GM23338 (cell line): Measurements from ENCODE around the gene DNAJC17. TPM values are rescaled to one million over a fixed set of nuclear protein-coding genes. Genes with fewer than 3 reads are reported as not detected.

Experiments
- ATAC-seq: fragments of 200-7000 bp; cut with Tn5 transposase; 3 replicates; pipeline ENCODE4 v1.9.1; 2020
- DNase-seq: peaks from one replicate; pipeline ENCODE4 v3.0.0-alpha.2; 2015; ENCODE audit warnings: low spot score
- H2AFZ ChIP-seq: fragments of 200-600 bp; sonication (generic); 2 replicates; pipeline ENCODE4 v1.8.0; 2016; ENCODE audit warnings: antibody characterized with exemption, mild to moderate bottlenecking, moderate library complexity
- H3F3A ChIP-seq: fragments of 200-600 bp; sonication (generic); replicated peaks from 2 replicates; pipeline ENCODE4 v1.8.0; 2017; ENCODE audit warnings: antibody characterized with exemption, mixed run types, low read depth
- H3K27ac ChIP-seq: fragments of 200-600 bp; sonication (generic); 2 replicates; pipeline ENCODE4 v1.6.1; 2016; ENCODE audit warnings: low read depth
- H3K27me3 ChIP-seq: fragments of 200-600 bp; sonication (generic); 2 replicates; pipeline ENCODE4 v1.8.0; 2016; ENCODE audit warnings: mild to moderate bottlenecking, mixed run types, moderate library complexity; ENCODE audit not compliant: insufficient read depth
- H3K36me3 ChIP-seq: fragments of 200-600 bp; sonication (generic); 2 replicates; pipeline ENCODE4 v1.8.0; 2016; ENCODE audit warnings: mild to moderate bottlenecking; ENCODE audit not compliant: insufficient read depth
- H3K4me1 ChIP-seq: fragments of 200-600 bp; sonication (generic); 2 replicates; pipeline ENCODE4 v1.8.0; 2016; ENCODE audit warnings: mild to moderate bottlenecking, moderate library complexity; ENCODE audit not compliant: insufficient read depth
- H3K4me2 ChIP-seq: fragments of 200-600 bp; sonication (generic); 2 replicates; pipeline ENCODE4 v1.7.1; 2017; ENCODE audit warnings: mixed run types
- H3K4me3 ChIP-seq: fragments of 200-600 bp; sonication (generic); 2 replicates; pipeline ENCODE4 v1.6.1; 2016; ENCODE audit warnings: mixed run types
- H3K79me2 ChIP-seq: fragments of 200-600 bp; sonication (generic); replicated peaks from 2 replicates; pipeline ENCODE4 v1.8.0; 2017; ENCODE audit warnings: mild to moderate bottlenecking; ENCODE audit not compliant: insufficient read depth
- H3K9me2 ChIP-seq: fragments of 200-600 bp; sonication (generic); 2 replicates; pipeline ENCODE4 v1.8.0; 2017; ENCODE audit not compliant: insufficient read depth
- H4K20me1 ChIP-seq: fragments of 200-600 bp; sonication (generic); replicated peaks from 2 replicates; pipeline ENCODE4 v1.8.0; 2017; ENCODE audit warnings: mild to moderate bottlenecking; ENCODE audit not compliant: insufficient read depth
- H3K27ac Mint-ChIP-seq: 2 replicates; pipeline ENCODE4 v1.8.0; 2020; ENCODE audit warnings: inconsistent platforms, mild to moderate bottlenecking, moderate library complexity, mixed read lengths
- H3K27me3 Mint-ChIP-seq: 3 replicates; pipeline ENCODE4 v1.8.0; 2022; ENCODE audit warnings: low read depth, mild to moderate bottlenecking, moderate library complexity, mixed read lengths, inconsistent platforms; ENCODE audit not compliant: insufficient read depth, poor library complexity
- H3K36me3 Mint-ChIP-seq: 3 replicates; pipeline ENCODE4 v1.8.0; 2021; ENCODE audit warnings: low read depth, mild to moderate bottlenecking, inconsistent platforms, moderate library complexity, mixed read lengths
- H3K4me1 Mint-ChIP-seq: 3 replicates; pipeline ENCODE4 v1.8.0; 2020; ENCODE audit warnings: mild to moderate bottlenecking, inconsistent platforms, mixed read lengths
- H3K4me3 Mint-ChIP-seq: 3 replicates; pipeline ENCODE4 v1.8.0; 2021; ENCODE audit warnings: moderate library complexity, mild to moderate bottlenecking, inconsistent platforms, mixed read lengths
- H3K9me3 Mint-ChIP-seq: 3 replicates; pipeline ENCODE4 v1.8.0; 2020; ENCODE audit warnings: moderate library complexity, mild to moderate bottlenecking, inconsistent platforms, mixed read lengths
- CREB1 ChIP-seq: fragments of 250-450 bp; sonication (Bioruptor Pico); IDR thresholded peaks from 2 replicates; pipeline ENCODE4 v1.5.0; 2020; ENCODE audit warnings: low read depth, mild to moderate bottlenecking, moderate library complexity
- EZH2 ChIP-seq: fragments of 200-600 bp; sonication (generic); IDR thresholded peaks from one replicate; pipeline ENCODE4 v1.8.0; 2017; ENCODE audit warnings: antibody characterized with exemption, mild to moderate bottlenecking, low read depth; ENCODE audit not compliant: unreplicated experiment
- EZH2phosphoT487 ChIP-seq: fragments of 200-600 bp; sonication (generic); IDR thresholded peaks from one replicate; pipeline ENCODE4 v1.8.1; 2018; ENCODE audit warnings: antibody characterized with exemption; ENCODE audit not compliant: unreplicated experiment
- JUNB ChIP-seq: IDR thresholded peaks from one replicate; pipeline ENCODE4 v1.6.1; 2016; ENCODE audit warnings: antibody characterized with exemption; ENCODE audit not compliant: unreplicated experiment
- NANOG ChIP-seq: IDR thresholded peaks from 2 replicates; pipeline ENCODE4 v1.6.1; 2016; ENCODE audit warnings: antibody characterized with exemption, borderline replicate concordance
- POLR2AphosphoS5 ChIP-seq: IDR thresholded peaks from 2 replicates; pipeline ENCODE4 v1.6.1; 2016; ENCODE audit warnings: antibody characterized with exemption, low read depth
- STAT1 ChIP-seq: IDR thresholded peaks from one replicate; pipeline ENCODE4 v1.6.1; 2016; ENCODE audit warnings: antibody characterized with exemption; ENCODE audit not compliant: unreplicated experiment
- polyA plus RNA-seq: library from polyadenylated mRNA; unstranded; fragments of >200 nt; fragmentation: Nextera tagmentation; extraction: Ambion mirVana; gene quantifications from 2 replicates; pipeline ENCODE4 v1.2.1, GENCODE V29; 2016
- total RNA-seq: library from RNA; depleted of rRNA; stranded (reverse); fragments of >200 nt; shearing (Covaris generic); gene quantifications from 2 replicates; pipeline ENCODE4 v1.2.3, GENCODE V29; 2014
- TF ChIP-seq, protein P1 (sequence below): fragments of 250-450 bp; sonication (Bioruptor Pico); IDR thresholded peaks from 2 replicates; pipeline ENCODE4 v1.5.0; 2020; ENCODE audit warnings: mild to moderate bottlenecking, moderate library complexity
- TF ChIP-seq, protein P2 (sequence below): IDR thresholded peaks from one replicate; pipeline ENCODE4 v1.6.1; 2018; ENCODE audit warnings: antibody characterized with exemption; ENCODE audit not compliant: unreplicated experiment
- TF ChIP-seq, protein P3 (sequence below): IDR thresholded peaks from 2 replicates; pipeline ENCODE4 v1.6.1; 2016; ENCODE audit warnings: antibody characterized with exemption
- TF ChIP-seq, protein P4 (sequence below), 2 experiments: fragments of 200-600 bp in 1 of 2; sonication (generic) in 1 of 2; conservative IDR thresholded peaks; 2 replicates each; pipeline versions ENCODE4 v1.5.1 to v1.6.1; 2016 to 2017; ENCODE audit warnings: antibody characterized with exemption in 2 of 2, low read depth in 2 of 2, mild to moderate bottlenecking in 2 of 2, moderate library complexity in 1 of 2

Gene DNAJC17
- total and polyA plus RNA-seq, 2 experiments from 2014 or later: 23.0 to 77.6 TPM

DNA sequence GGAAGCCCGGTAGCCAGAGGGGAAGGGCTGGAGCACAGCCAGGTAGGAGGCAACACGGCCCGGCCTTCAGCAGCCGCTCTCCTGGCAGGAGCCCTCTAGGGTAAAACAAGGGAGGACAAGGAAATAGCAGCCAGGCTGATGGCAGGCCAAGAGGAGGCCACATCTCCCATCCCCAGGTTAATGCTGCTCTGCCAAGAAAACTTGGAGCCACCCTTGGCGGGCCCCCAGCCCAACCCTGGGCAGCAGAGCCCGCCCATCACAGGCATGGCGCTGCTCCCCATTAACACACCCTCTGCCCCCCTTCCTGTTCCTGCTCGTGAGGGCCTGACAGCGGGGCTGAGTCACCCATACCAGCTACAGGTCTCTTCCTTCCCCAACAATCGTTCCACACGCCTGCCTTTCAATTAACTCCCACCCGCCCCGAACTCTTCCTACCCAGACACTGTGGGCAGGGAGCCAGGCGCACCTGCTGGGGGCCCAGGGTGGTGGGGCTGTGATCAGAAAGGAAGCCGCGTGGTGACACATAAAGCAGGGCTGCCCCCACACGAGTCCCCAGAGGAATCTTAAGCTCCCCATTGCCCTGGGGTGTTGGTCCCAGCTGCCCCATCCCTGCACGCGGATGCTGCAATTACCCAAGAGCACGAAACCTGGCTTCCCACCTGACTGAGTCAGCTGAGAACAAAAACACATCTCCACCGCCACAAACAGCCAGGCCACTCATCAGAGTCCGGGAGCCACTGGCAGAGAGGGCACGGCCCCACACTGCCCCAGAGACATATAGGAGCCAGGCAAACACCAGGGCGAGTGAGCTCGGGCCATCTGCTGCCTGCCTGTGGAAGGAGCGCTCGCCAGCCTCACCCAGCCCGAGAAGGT lies 37.8 kb downstream of the DNAJC17 start, which contains the start of gene C15orf62:
TSS of gene C15orf62 (plus strand) at position 707 of the 873 bp plus-strand sequence. CDS start 516 bp downstream, outside the sequence.
- peaks cover 18% of the 10 kb centered on the region for H3K27me3 Mint-ChIP-seq
- no peaks in the 10 kb centered on the region for H3K27me3 ChIP-seq
- H3K4me3 Mint-ChIP-seq: no peak within 1 kb of the TSS; the same call in 2 of the 3 replicates
- H3K4me1 ChIP-seq: peaks cover 14% of the 10 kb centered on the region
- H3K4me3 ChIP-seq: no peak within 1 kb of the TSS
- H3K9me2 ChIP-seq: no peaks in the 10 kb centered on the region
- H3K4me1 Mint-ChIP-seq: peaks cover 39% of the 10 kb centered on the region
- H3K36me3 Mint-ChIP-seq: peaks cover 3% of the 10 kb centered on the region
- no peaks in the 10 kb centered on the region for H4K20me1 ChIP-seq
- TF ChIP-seq, protein P1, sequence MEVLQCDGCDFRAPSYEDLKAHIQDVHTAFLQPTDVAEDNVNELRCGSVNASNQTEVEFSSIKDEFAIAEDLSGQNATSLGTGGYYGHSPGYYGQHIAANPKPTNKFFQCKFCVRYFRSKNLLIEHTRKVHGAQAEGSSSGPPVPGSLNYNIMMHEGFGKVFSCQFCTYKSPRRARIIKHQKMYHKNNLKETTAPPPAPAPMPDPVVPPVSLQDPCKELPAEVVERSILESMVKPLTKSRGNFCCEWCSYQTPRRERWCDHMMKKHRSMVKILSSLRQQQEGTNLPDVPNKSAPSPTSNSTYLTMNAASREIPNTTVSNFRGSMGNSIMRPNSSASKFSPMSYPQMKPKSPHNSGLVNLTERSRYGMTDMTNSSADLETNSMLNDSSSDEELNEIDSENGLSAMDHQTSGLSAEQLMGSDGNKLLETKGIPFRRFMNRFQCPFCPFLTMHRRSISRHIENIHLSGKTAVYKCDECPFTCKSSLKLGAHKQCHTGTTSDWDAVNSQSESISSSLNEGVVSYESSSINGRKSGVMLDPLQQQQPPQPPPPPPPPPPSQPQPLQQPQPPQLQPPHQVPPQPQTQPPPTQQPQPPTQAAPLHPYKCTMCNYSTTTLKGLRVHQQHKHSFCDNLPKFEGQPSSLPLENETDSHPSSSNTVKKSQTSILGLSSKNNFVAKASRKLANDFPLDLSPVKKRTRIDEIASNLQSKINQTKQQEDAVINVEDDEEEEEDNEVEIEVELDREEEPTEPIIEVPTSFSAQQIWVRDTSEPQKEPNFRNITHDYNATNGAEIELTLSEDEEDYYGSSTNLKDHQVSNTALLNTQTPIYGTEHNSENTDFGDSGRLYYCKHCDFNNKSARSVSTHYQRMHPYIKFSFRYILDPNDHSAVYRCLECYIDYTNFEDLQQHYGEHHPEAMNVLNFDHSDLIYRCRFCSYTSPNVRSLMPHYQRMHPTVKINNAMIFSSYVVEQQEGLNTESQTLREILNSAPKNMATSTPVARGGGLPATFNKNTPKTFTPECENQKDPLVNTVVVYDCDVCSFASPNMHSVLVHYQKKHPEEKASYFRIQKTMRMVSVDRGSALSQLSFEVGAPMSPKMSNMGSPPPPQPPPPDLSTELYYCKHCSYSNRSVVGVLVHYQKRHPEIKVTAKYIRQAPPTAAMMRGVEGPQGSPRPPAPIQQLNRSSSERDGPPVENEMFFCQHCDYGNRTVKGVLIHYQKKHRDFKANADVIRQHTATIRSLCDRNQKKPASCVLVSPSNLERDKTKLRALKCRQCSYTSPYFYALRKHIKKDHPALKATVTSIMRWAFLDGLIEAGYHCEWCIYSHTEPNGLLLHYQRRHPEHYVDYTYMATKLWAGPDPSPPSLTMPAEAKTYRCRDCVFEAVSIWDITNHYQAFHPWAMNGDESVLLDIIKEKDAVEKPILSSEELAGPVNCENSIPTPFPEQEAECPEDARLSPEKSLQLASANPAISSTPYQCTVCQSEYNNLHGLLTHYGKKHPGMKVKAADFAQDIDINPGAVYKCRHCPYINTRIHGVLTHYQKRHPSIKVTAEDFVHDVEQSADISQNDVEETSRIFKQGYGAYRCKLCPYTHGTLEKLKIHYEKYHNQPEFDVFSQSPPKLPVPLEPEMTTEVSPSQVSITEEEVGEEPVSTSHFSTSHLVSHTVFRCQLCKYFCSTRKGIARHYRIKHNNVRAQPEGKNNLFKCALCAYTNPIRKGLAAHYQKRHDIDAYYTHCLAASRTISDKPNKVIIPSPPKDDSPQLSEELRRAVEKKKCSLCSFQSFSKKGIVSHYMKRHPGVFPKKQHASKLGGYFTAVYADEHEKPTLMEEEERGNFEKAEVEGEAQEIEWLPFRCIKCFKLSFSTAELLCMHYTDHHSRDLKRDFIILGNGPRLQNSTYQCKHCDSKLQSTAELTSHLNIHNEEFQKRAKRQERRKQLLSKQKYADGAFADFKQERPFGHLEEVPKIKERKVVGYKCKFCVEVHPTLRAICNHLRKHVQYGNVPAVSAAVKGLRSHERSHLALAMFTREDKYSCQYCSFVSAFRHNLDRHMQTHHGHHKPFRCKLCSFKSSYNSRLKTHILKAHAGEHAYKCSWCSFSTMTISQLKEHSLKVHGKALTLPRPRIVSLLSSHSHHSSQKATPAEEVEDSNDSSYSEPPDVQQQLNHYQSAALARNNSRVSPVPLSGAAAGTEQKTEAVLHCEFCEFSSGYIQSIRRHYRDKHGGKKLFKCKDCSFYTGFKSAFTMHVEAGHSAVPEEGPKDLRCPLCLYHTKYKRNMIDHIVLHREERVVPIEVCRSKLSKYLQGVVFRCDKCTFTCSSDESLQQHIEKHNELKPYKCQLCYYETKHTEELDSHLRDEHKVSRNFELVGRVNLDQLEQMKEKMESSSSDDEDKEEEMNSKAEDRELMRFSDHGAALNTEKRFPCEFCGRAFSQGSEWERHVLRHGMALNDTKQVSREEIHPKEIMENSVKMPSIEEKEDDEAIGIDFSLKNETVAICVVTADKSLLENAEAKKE: no peak
- TF ChIP-seq CREB1 (CRISPR knock-in tag): no peak
- no peak for TF ChIP-seq STAT1
- TF ChIP-seq, protein P2, sequence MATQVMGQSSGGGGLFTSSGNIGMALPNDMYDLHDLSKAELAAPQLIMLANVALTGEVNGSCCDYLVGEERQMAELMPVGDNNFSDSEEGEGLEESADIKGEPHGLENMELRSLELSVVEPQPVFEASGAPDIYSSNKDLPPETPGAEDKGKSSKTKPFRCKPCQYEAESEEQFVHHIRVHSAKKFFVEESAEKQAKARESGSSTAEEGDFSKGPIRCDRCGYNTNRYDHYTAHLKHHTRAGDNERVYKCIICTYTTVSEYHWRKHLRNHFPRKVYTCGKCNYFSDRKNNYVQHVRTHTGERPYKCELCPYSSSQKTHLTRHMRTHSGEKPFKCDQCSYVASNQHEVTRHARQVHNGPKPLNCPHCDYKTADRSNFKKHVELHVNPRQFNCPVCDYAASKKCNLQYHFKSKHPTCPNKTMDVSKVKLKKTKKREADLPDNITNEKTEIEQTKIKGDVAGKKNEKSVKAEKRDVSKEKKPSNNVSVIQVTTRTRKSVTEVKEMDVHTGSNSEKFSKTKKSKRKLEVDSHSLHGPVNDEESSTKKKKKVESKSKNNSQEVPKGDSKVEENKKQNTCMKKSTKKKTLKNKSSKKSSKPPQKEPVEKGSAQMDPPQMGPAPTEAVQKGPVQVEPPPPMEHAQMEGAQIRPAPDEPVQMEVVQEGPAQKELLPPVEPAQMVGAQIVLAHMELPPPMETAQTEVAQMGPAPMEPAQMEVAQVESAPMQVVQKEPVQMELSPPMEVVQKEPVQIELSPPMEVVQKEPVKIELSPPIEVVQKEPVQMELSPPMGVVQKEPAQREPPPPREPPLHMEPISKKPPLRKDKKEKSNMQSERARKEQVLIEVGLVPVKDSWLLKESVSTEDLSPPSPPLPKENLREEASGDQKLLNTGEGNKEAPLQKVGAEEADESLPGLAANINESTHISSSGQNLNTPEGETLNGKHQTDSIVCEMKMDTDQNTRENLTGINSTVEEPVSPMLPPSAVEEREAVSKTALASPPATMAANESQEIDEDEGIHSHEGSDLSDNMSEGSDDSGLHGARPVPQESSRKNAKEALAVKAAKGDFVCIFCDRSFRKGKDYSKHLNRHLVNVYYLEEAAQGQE: no peak
- TF ChIP-seq, protein P3, sequence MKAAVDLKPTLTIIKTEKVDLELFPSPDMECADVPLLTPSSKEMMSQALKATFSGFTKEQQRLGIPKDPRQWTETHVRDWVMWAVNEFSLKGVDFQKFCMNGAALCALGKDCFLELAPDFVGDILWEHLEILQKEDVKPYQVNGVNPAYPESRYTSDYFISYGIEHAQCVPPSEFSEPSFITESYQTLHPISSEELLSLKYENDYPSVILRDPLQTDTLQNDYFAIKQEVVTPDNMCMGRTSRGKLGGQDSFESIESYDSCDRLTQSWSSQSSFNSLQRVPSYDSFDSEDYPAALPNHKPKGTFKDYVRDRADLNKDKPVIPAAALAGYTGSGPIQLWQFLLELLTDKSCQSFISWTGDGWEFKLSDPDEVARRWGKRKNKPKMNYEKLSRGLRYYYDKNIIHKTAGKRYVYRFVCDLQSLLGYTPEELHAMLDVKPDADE: no peak
- no peak for TF ChIP-seq POLR2AphosphoS5
- no peak for TF ChIP-seq EZH2
- TF ChIP-seq NANOG: no peak
- no peak for TF ChIP-seq JUNB
- TF ChIP-seq, protein P4, sequence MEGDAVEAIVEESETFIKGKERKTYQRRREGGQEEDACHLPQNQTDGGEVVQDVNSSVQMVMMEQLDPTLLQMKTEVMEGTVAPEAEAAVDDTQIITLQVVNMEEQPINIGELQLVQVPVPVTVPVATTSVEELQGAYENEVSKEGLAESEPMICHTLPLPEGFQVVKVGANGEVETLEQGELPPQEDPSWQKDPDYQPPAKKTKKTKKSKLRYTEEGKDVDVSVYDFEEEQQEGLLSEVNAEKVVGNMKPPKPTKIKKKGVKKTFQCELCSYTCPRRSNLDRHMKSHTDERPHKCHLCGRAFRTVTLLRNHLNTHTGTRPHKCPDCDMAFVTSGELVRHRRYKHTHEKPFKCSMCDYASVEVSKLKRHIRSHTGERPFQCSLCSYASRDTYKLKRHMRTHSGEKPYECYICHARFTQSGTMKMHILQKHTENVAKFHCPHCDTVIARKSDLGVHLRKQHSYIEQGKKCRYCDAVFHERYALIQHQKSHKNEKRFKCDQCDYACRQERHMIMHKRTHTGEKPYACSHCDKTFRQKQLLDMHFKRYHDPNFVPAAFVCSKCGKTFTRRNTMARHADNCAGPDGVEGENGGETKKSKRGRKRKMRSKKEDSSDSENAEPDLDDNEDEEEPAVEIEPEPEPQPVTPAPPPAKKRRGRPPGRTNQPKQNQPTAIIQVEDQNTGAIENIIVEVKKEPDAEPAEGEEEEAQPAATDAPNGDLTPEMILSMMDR (conservative IDR thresholded peaks at IDR 0.05; ENCODE audit: low read depth in 2 of 2): no peak
- TF ChIP-seq EZH2phosphoT487: no peak
- DNase-seq: no peak
- H3F3A ChIP-seq: peaks cover 6% of the 10 kb centered on the region
- no peak within 1 kb of the TSS for H3K27ac ChIP-seq
- H2AFZ ChIP-seq: no peak within 1 kb of the TSS
- no peaks in the 10 kb centered on the region for H3K36me3 ChIP-seq
- no peak for ATAC-seq
- no peak within 1 kb of the TSS for H3K4me2 ChIP-seq
- H3K9me3 Mint-ChIP-seq: no peaks in the 10 kb centered on the region
- H3K79me2 ChIP-seq: no peaks in the 10 kb centered on the region
- peak within 1 kb of the TSS; percentile 41 for H3K27ac Mint-ChIP-seq
